Activated effector memory CD4-positive, alpha-beta T cell treated with Interleukin-2 at 50 U/mL for 16 hours (primary cell): ENCODE data around the gene PCNT.

Experiments
- DNase-seq: peaks from one replicate; pipeline ENCODE4 v3.0.0-alpha.2; 2020

Gene PCNT

DNA sequence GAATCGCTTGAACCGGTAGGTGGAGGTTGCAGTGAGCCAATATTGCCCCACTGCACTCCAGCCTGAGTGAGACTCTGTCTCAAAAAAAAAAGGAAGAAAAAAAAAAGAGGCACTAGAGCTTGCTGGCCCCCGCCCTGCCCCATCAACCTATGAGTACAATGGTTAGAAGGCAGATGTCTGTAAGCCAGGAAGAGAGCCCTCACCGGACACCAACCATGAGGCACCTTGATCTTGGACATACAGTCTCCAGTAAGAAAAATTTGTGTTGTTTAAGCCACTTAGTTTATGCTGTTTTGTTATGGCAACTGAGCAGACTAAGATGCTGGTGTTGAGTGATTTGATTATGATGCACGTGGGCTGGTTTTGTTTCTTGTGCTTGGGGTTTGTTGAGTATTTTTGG, 168.9 kb downstream of the PCNT start:
- DNase-seq = no peak

DNA sequence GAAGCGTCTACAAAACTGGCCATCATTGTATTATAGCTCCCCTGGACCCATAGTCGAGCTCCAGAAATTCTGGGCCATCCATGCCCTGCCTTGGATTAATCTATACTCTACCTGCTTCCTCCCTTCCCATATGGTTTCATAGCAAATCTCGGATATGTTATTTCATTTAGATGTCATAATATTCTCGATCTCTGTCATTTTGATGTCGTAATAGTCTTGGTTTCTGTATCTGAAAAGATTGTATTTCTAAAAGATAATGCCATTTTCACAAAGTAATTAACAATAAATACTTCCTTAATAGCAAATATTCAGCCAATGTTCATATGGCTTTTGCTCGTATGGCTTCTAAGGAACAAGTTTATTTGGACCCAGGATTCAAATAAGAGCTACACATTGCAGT, 169.9 kb downstream of the PCNT start:
- DNase-seq = no peak
